H7 (cell line): ENCODE results near the gene CIAO2B. TPM values are rescaled to one million over a fixed set of nuclear protein-coding genes. Genes with fewer than 3 reads are reported as not detected.

Experiments used
- DNase-seq: peaks from one replicate; pipeline ENCODE4 v3.0.0; 2012
- H3K27me3 ChIP-seq: 2 replicates; pipeline ENCODE4 v1.6.0; 2011; ENCODE audit warnings: mild to moderate bottlenecking, low read length; ENCODE audit not compliant: control insufficient read depth, insufficient read depth
- H3K36me3 ChIP-seq: replicated peaks from 2 replicates; pipeline ENCODE4 v1.5.1; 2011; ENCODE audit warnings: low read length; ENCODE audit not compliant: control insufficient read depth, insufficient read depth
- H3K4me3 ChIP-seq: 2 replicates; pipeline ENCODE4 v1.5.1; 2011; ENCODE audit warnings: low read depth, mild to moderate bottlenecking, control low read depth, low read length, moderate library complexity; ENCODE audit not compliant: insufficient read depth
- total RNA-seq: library from RNA; depleted of rRNA; stranded (reverse); fragments of >200 nt; shearing (Covaris generic); gene quantifications from 2 replicates; pipeline ENCODE4 v1.2.3, GENCODE V29; 2014; rRNA removed

Gene CIAO2B
- total RNA-seq, 1 experiment from 2014 or later, result 91.1 TPM

GRCh38 chr16:66889622-66890021 lies 44.6 kb downstream of the CIAO2B start:
- H3K36me3 ChIP-seq, result peaks cover 17% of the 10 kb centered on the region
- no peaks in the 10 kb centered on the region for H3K27me3 ChIP-seq
- DNase-seq, result no peak
- no peak overlapping the region for H3K4me3 ChIP-seq

GRCh38 chr16:66888647-66889615 lies 45.3 kb downstream of the CIAO2B start:
- Histone ChIP-seq H3K36me3 (peaks cover 22% of the 10 kb centered on the region), H3K4me3 (no peak overlapping the region), H3K27me3 (no peaks in the 10 kb centered on the region)
- no peak for DNase-seq

- no peaks in the 10 kb centered on the region for H3K27me3 ChIP-seq
Observed at GRCh38 chr16:66886914-66887313, 47.3 kb downstream of the CIAO2B start.

GRCh38 chr16:66886321-66886720 lies 47.9 kb downstream of the CIAO2B start:
- no peak for DNase-seq
- no peak overlapping the region for H3K4me3 ChIP-seq
- H3K27me3 ChIP-seq, result no peaks in the 10 kb centered on the region
- peaks cover 22% of the 10 kb centered on the region for H3K36me3 ChIP-seq

More at GRCh38 chr16:66886914-66887313, 47.3 kb downstream of the CIAO2B start:
- Histone ChIP-seq H3K36me3 (peaks cover 22% of the 10 kb centered on the region), H3K4me3 (no peak overlapping the region)
- no peak for DNase-seq

- DNase-seq, result no peak
- H3K27me3 ChIP-seq, result no peaks in the 10 kb centered on the region
- H3K36me3 ChIP-seq, result peaks cover 20% of the 10 kb centered on the region
- H3K4me3 ChIP-seq, result no peak overlapping the region
Observed at GRCh38 chr16:66885491-66885890, 48.7 kb downstream of the CIAO2B start.

GRCh38 chr16:66882702-66883101 lies 51.5 kb downstream of the CIAO2B start:
- Histone ChIP-seq H3K27me3 (peaks cover 4% of the 10 kb centered on the region), H3K36me3 (peaks cover 20% of the 10 kb centered on the region), H3K4me3 (no peak overlapping the region)
- DNase-seq, result no peak

Other genes starting within 250 kb of the CIAO2B start
- gene CMTM4, start 237.7 kb downstream of the CIAO2B start, total RNA-seq, result 23.2 and 39.6 TPM in 2 replicates
- 52.9 and 65.0 TPM in 2 replicates for gene DYNC1LI2, start 182.8 kb downstream of the CIAO2B start, total RNA-seq
- 0.11 TPM in 1 of 2 replicates, not detected in the other for gene TERB1, start 132.8 kb downstream of the CIAO2B start, total RNA-seq
- 149 and 165 TPM in 2 replicates for gene NAE1, start 103.4 kb downstream of the CIAO2B start, total RNA-seq
- 0.48 and 0.78 TPM in 2 replicates for gene CA7, start 90.0 kb downstream of the CIAO2B start, total RNA-seq
- gene PDP2, start 53.9 kb downstream of the CIAO2B start, total RNA-seq, result 10.5 and 23.7 TPM in 2 replicates
- not detected in 2 replicates for gene CDH16, start 15.5 kb downstream of the CIAO2B start, total RNA-seq
- gene RRAD, start 8.9 kb downstream of the CIAO2B start, total RNA-seq, result 0.10 TPM in 1 of 2 replicates, not detected in the other
- gene CES2, start 1.1 kb upstream of the CIAO2B start, total RNA-seq, result 8.3 and 13.0 TPM in 2 replicates
- gene CES3, start 26.9 kb upstream of the CIAO2B start, total RNA-seq, result 0.31 and 0.44 TPM in 2 replicates
- 0.07 and 0.45 TPM in 2 replicates for gene CES4A, start 54.2 kb upstream of the CIAO2B start, total RNA-seq
- 31.4 and 49.3 TPM in 2 replicates for gene CBFB, start 94.7 kb upstream of the CIAO2B start, total RNA-seq
- 24.1 and 32.1 TPM in 2 replicates for gene PHAF1, start 175.5 kb upstream of the CIAO2B start, total RNA-seq
- 7.6 and 8.7 TPM in 2 replicates for gene B3GNT9, start 216.6 kb upstream of the CIAO2B start, total RNA-seq
- gene TRADD, start 225.5 kb upstream of the CIAO2B start, total RNA-seq, result 1.3 and 1.8 TPM in 2 replicates
- gene FBXL8, start 225.6 kb upstream of the CIAO2B start, total RNA-seq, result 0.67 and 0.73 TPM in 2 replicates
- 1.6 and 4.0 TPM in 2 replicates for gene HSF4, start 230.3 kb upstream of the CIAO2B start, total RNA-seq
- 5.3 and 7.4 TPM in 2 replicates for gene NOL3, start 236.1 kb upstream of the CIAO2B start, total RNA-seq
- 16.2 and 18.9 TPM in 2 replicates for gene MATCAP1, start 249.6 kb upstream of the CIAO2B start, total RNA-seq